H1 (cell line): Measurements from ENCODE around the gene CTRL. TPM values are rescaled to one million over a fixed set of nuclear protein-coding genes. Genes with fewer than 3 reads are reported as not detected.

Source experiments
- CTCF ChIA-PET: fragments of 300-600 bp; sonication (Branson Sonifier 250); formaldehyde crosslinking; loops from one replicate; lab custom pipeline; 2021; ENCODE audit not compliant: partially characterized antibody; lab: Charles Lee
- POLR2A ChIA-PET: fragments of 300-600 bp; sonication (Branson Sonifier 250); formaldehyde crosslinking; loops from one replicate; lab custom pipeline; 2021; ENCODE audit warnings: inconsistent platforms; ENCODE audit not compliant: partially characterized antibody; lab: Charles Lee
- DNase-seq, 2 experiments: peaks; one replicate each; pipeline versions ENCODE4 v3.0.0 to v3.0.0-alpha.2; 2010 to 2022; ENCODE audit warnings: low spot score in 2 of 2, low read depth in 1 of 2, mixed read lengths in 1 of 2
- FAIRE-seq: peaks from 2 replicates; lab custom pipeline; 2011; peaks lifted over from hg19 to GRCh38; lab: Jason Lieb, UNC
- H2AFZ ChIP-seq: 2 replicates; pipeline ENCODE4 v1.8.1; 2012; ENCODE audit warnings: low read length, inconsistent platforms
- H2AK5ac ChIP-seq: 2 replicates; pipeline ENCODE4 v1.6.1; 2013; ENCODE audit warnings: low read depth, low read length
- H2BK120ac ChIP-seq: replicated peaks from 2 replicates; pipeline ENCODE3; 2013; ENCODE audit warnings: low read depth, low read length, inconsistent platforms
- H2BK12ac ChIP-seq: 2 replicates; pipeline ENCODE4 v1.6.1; 2013; ENCODE audit warnings: low read depth, low read length
- H2BK15ac ChIP-seq: 2 replicates; pipeline ENCODE4 v1.6.1; 2013; ENCODE audit warnings: low read length
- H2BK20ac ChIP-seq: 2 replicates; pipeline ENCODE4 v1.6.1; 2013; ENCODE audit warnings: low read length
- H2BK5ac ChIP-seq: 2 replicates; pipeline ENCODE4 v1.6.1; 2013; ENCODE audit warnings: low read depth, low read length
- H3K14ac ChIP-seq: 2 replicates; pipeline ENCODE4 v1.6.1; 2013; ENCODE audit warnings: inconsistent platforms; ENCODE audit not compliant: insufficient read length
- H3K18ac ChIP-seq: 2 replicates; pipeline ENCODE4 v1.6.1; 2013; ENCODE audit warnings: low read length; ENCODE audit errors: extremely low read depth
- H3K23ac ChIP-seq: 2 replicates; pipeline ENCODE4 v1.6.1; 2013; ENCODE audit warnings: inconsistent platforms; ENCODE audit not compliant: insufficient read length
- H3K23me2 ChIP-seq: 2 replicates; pipeline ENCODE4 v1.6.1; 2013; ENCODE audit warnings: low read depth, low read length
- H3K27ac ChIP-seq: 2 replicates; pipeline ENCODE4 v1.6.1; 2011; ENCODE audit warnings: low read depth, low read length, inconsistent platforms
- H3K27me3 ChIP-seq, 4 experiments: replicated peaks in 1 of 4; 1 replicate in 1 of 4; 2 replicates in 3 of 4; pipeline versions ENCODE4 v1.6.1 to v1.8.1; 2011 to 2013; ENCODE audit warnings: low read length in 3 of 4, mild to moderate bottlenecking in 3 of 4, inconsistent platforms in 2 of 4, mixed read lengths in 2 of 4, moderate library complexity in 1 of 4; ENCODE audit not compliant: control insufficient read depth in 3 of 4, insufficient read depth in 3 of 4; ENCODE audit errors: extremely low read depth in 1 of 4
- H3K36me3 ChIP-seq, 4 experiments: 2 replicates each; pipeline versions ENCODE4 v1.6.1 to v1.8.1; 2011 to 2013; ENCODE audit warnings: mild to moderate bottlenecking in 4 of 4, low read length in 3 of 4, moderate library complexity in 2 of 4, control low read depth in 1 of 4, inconsistent platforms in 1 of 4; ENCODE audit not compliant: insufficient read depth in 4 of 4, control insufficient read depth in 2 of 4
- H3K4ac ChIP-seq: replicated peaks from 2 replicates; pipeline ENCODE3; 2013; ENCODE audit warnings: low read length, low read depth, mixed read lengths, inconsistent platforms; ENCODE audit not compliant: insufficient read length
- H3K4me1 ChIP-seq, 4 experiments: replicated peaks in 1 of 4; 1 replicate in 1 of 4; 2 replicates in 3 of 4; pipeline versions ENCODE4 v1.6.1 to v1.8.1; 2011 to 2013; ENCODE audit warnings: low read length in 3 of 4, inconsistent platforms in 2 of 4, mixed read lengths in 1 of 4; ENCODE audit not compliant: insufficient read depth in 4 of 4, control insufficient read depth in 3 of 4
- H3K4me2 ChIP-seq, 2 experiments: 2 replicates each; pipeline versions ENCODE4 v1.6.1 to v1.8.1; 2011 to 2013; ENCODE audit warnings: low read depth in 2 of 2, low read length in 2 of 2, control low read depth in 1 of 2, inconsistent platforms in 1 of 2, mild to moderate bottlenecking in 1 of 2; ENCODE audit not compliant: insufficient read depth in 1 of 2
- H3K4me3 ChIP-seq, 4 experiments: fragments of 200-600, 300-600 bp in 1 of 4; sonication (generic), shearing (Covaris generic), sonication (Bioruptor Twin) in 1 of 4; 2 replicates each; pipeline versions ENCODE4 v1.5.1 to v1.8.1; 2011 to 2016; ENCODE audit warnings: low read length in 4 of 4, low read depth in 3 of 4, control low read depth in 2 of 4, inconsistent platforms in 2 of 4, mild to moderate bottlenecking in 2 of 4, mixed read lengths in 1 of 4, moderate library complexity in 1 of 4; ENCODE audit not compliant: insufficient read depth in 2 of 4; ENCODE audit errors: extremely low read depth in 1 of 4
- H3K56ac ChIP-seq: replicated peaks from 2 replicates; pipeline ENCODE3; 2013; ENCODE audit warnings: low read depth, mild to moderate bottlenecking, mixed read lengths, low read length, inconsistent platforms; ENCODE audit not compliant: insufficient read length
- H3K79me1 ChIP-seq: 2 replicates; pipeline ENCODE4 v1.6.1; 2013; ENCODE audit warnings: low read depth, low read length, control low read depth
- H3K79me2 ChIP-seq, 2 experiments: 2 replicates each; pipeline versions ENCODE4 v1.6.1 to v1.8.1; 2012 to 2013; ENCODE audit warnings: low read length in 2 of 2, mild to moderate bottlenecking in 2 of 2, inconsistent platforms in 1 of 2; ENCODE audit not compliant: insufficient read depth in 2 of 2, control insufficient read depth in 1 of 2
- H3K9ac ChIP-seq, 4 experiments: replicated peaks in 1 of 4; 1 replicate in 1 of 4; 2 replicates in 3 of 4; pipeline versions ENCODE4 v1.6.1 to v1.8.1; 2011 to 2013; ENCODE audit warnings: low read depth in 3 of 4, low read length in 3 of 4, control low read depth in 2 of 4, mild to moderate bottlenecking in 2 of 4, moderate library complexity in 2 of 4, inconsistent platforms in 1 of 4; ENCODE audit errors: extremely low read depth in 1 of 4
- H3K9me3 ChIP-seq, 2 experiments: 2 replicates each; pipeline versions ENCODE4 v1.6.1 to v1.8.1; 2012 to 2013; ENCODE audit warnings: mild to moderate bottlenecking in 2 of 2, moderate library complexity in 2 of 2, control low read depth in 1 of 2, inconsistent platforms in 1 of 2, low read depth in 1 of 2, low read length in 1 of 2, mixed read lengths in 1 of 2; ENCODE audit not compliant: insufficient read depth in 2 of 2
- H4K20me1 ChIP-seq, 2 experiments: replicated peaks in 1 of 2; 2 replicates each; pipeline versions ENCODE3 to v1.8.1; 2011 to 2013; ENCODE audit warnings: inconsistent platforms in 2 of 2, low read length in 2 of 2, mild to moderate bottlenecking in 1 of 2; ENCODE audit not compliant: insufficient read depth in 2 of 2, control insufficient read depth in 1 of 2
- H4K5ac ChIP-seq: 2 replicates; pipeline ENCODE4 v1.6.1; 2013; ENCODE audit warnings: low read length, low read depth, mixed read lengths, inconsistent platforms; ENCODE audit not compliant: insufficient read length
- H4K8ac ChIP-seq: 2 replicates; pipeline ENCODE4 v1.8.0; 2013; ENCODE audit warnings: mild to moderate bottlenecking, moderate library complexity, low read length, inconsistent platforms; ENCODE audit not compliant: insufficient read depth; ENCODE audit errors: extremely low read depth
- H4K91ac ChIP-seq: replicated peaks from 2 replicates; pipeline ENCODE3; 2013; ENCODE audit warnings: low read length, mixed read lengths, inconsistent platforms; ENCODE audit not compliant: insufficient read length
- CHD2 ChIP-seq: IDR thresholded peaks from 2 replicates; pipeline ENCODE4 v1.6.1; 2012; ENCODE audit warnings: low read length, improper control_type of control experiment
- PHF8 ChIP-seq: fragments of 200-600 bp; sonication (generic); conservative IDR thresholded peaks from 2 replicates; pipeline ENCODE4 v1.7.1; 2012; ENCODE audit warnings: low read depth, mild to moderate bottlenecking, inconsistent platforms, low read length, moderate library complexity
- POLR2A ChIP-seq, 2 experiments: IDR thresholded peaks; 1 replicate in 1 of 2; 2 replicates in 1 of 2; pipeline ENCODE4 v1.6.1; 2011; ENCODE audit warnings: low read depth in 2 of 2, low read length in 2 of 2, mild to moderate bottlenecking in 2 of 2; ENCODE audit errors: control extremely low read depth in 1 of 2
- SP4 ChIP-seq: IDR thresholded peaks from 2 replicates; pipeline ENCODE4 v1.6.1; 2012; ENCODE audit warnings: low read length, inconsistent platforms
- WGBS, 2 experiments: shearing (Covaris generic) in 1 of 2; methylation state at CpG; one replicate each; pipeline versions ENCODE4 v1.1.6 to v1.1.7; 2013 to 2015; ENCODE audit warnings: low lambda C conversion rate in 2 of 2, mixed read lengths in 2 of 2, inconsistent platforms in 1 of 2, low coverage in 1 of 2, missing lambda C conversion rate in 1 of 2; ENCODE audit not compliant: insufficient replicate concordance in 2 of 2, insufficient coverage in 1 of 2, insufficient read length in 1 of 2; ENCODE audit errors: extremely low coverage in 1 of 2, missing lambda C conversion rate in 1 of 2; 5-methylcytosine and 5-hydroxymethylcytosine counted together
- polyA plus RNA-seq, 7 experiments: library from polyadenylated mRNA; depleted of rRNA in 3 of 7; stranded (reverse) in 5 of 7; unstranded in 2 of 7; fragments of >200 nt in 5 of 7; fragments of 200-250 nt in 2 of 7; gene quantifications; 1 replicate in 5 of 7; 2 replicates in 1 of 7; 4 replicates in 1 of 7; pipeline versions ENCODE4 v1.2.1 to v1.2.3, GENCODE V29; 2011 to 2013; ENCODE audit warnings: missing spikeins in 2 of 7, mixed read lengths in 2 of 7
- total RNA-seq: library from RNA; stranded (reverse); fragmentation: NEBNext Ultra II Directional; extraction: Animal tissue kit (Norgen Biotek cat#: 25700); gene quantifications from 2 replicates; pipeline ENCODE4 v1.2.1, GENCODE V29; 2021
- TF ChIP-seq, protein P1 (sequence below), 3 experiments: IDR thresholded peaks; 1 replicate in 2 of 3; 2 replicates in 1 of 3; pipeline versions ENCODE4 v1.5.1 to v1.6.1; 2011; ENCODE audit warnings: low read length in 3 of 3, mild to moderate bottlenecking in 3 of 3, inconsistent platforms in 2 of 3, low read depth in 1 of 3, moderate library complexity in 1 of 3; ENCODE audit not compliant: insufficient read depth in 1 of 3; ENCODE audit errors: control extremely low read depth in 1 of 3

CTRL gene
- total and polyA plus RNA-seq, 2 of the 8 experiments (the other 6 are each of a cell fraction or from before 2014, with no cell fraction given), result 1.7 to 4.2 TPM

DNA sequence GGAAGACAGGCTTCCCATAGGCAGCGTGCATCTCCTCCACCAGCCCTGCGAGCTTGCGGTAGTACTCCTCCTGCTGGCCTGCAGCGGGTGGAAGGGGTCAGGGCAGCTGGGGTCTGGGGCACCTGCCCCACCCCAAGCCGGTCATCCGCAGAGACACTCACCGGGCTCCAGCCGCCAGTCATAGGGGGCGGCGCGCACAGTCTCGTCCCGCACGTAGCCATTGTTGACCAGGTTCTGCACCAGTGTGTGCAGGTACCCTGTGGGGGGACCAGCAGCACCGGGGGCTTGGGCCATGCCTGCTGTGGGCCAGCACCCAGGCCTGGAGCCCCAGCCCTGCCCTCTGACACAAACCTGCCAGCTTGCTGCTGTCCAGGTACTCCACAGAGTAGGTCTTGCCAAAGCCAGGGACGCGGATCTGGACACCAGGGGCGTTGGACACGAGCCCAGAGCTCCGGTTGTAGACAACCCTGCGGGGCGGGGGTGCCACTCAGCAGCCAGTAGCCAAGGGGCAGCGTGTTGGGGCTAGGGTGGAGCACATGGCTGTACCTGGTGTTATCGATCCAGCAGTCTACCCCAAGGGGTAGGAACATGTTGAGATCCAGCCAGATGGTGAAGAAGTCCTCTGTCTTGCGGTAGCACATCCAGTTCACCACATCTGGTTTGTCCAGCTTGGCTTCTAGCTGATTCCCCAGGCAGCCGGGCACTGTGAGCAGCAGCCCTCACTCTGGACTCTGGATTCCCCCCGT, 11.0 kb upstream of the CTRL start:
- Histone ChIP-seq H2BK120ac (no peak overlapping the region), H2BK15ac (no peak overlapping the region), H4K91ac (no peak overlapping the region), H2BK20ac (no peak overlapping the region), H3K23ac (no peak overlapping the region), H3K79me1 (peaks cover 2% of the 10 kb centered on the region; the same call in 1 of the 2 replicates), H3K56ac (no peak overlapping the region), H2AFZ (no peak overlapping the region), H3K4me1 (no peaks in the 10 kb centered on the region; a peak in 1 of 7 replicates), H4K20me1 (peaks cover 15 to 36% of the 10 kb centered on the region in 2 experiments), H3K9ac (no peak overlapping the region), H3K18ac (no peak overlapping the region), H3K23me2 (no peaks in the 10 kb centered on the region), H3K4me2 (no peak overlapping the region), H2BK12ac (no peak overlapping the region), H4K5ac (no peak overlapping the region), H4K8ac (no peak overlapping the region; the same call in 1 of the 2 replicates), H3K79me2 (no peaks in the 10 kb centered on the region), H2BK5ac (no peak overlapping the region), H3K36me3 (peaks cover 3 to 30% (median 15%) of the 10 kb centered on the region in 4 experiments; a peak in 6 of 8 replicates), H2AK5ac (no peak overlapping the region), H3K14ac (no peak overlapping the region), H3K27me3 (no peaks in the 10 kb centered on the region), H3K4ac (no peak overlapping the region), H3K27ac (no peak overlapping the region), H3K4me3 (no peak overlapping the region), H3K9me3 (no peaks in the 10 kb centered on the region)
- TF ChIP-seq, protein P1, sequence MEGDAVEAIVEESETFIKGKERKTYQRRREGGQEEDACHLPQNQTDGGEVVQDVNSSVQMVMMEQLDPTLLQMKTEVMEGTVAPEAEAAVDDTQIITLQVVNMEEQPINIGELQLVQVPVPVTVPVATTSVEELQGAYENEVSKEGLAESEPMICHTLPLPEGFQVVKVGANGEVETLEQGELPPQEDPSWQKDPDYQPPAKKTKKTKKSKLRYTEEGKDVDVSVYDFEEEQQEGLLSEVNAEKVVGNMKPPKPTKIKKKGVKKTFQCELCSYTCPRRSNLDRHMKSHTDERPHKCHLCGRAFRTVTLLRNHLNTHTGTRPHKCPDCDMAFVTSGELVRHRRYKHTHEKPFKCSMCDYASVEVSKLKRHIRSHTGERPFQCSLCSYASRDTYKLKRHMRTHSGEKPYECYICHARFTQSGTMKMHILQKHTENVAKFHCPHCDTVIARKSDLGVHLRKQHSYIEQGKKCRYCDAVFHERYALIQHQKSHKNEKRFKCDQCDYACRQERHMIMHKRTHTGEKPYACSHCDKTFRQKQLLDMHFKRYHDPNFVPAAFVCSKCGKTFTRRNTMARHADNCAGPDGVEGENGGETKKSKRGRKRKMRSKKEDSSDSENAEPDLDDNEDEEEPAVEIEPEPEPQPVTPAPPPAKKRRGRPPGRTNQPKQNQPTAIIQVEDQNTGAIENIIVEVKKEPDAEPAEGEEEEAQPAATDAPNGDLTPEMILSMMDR (IDR thresholded peaks at IDR 0.05; ENCODE audit: control extremely low read depth in 1 of 3, insufficient read depth in 1 of 3, low read depth in 1 of 3, low read length in 3 of 3), result peak in 1 of 3 experiments; percentile 52; a peak in 1 of 4 replicates
- TF ChIP-seq SP4 (no peak), PHF8 (no peak), POLR2A (IDR thresholded peaks at IDR 0.05; ENCODE audit: control extremely low read depth in 1 of 2, low read depth in 2 of 2, low read length in 2 of 2) (0 out of 3 replicates have a peak, but pooled peaks of 1 of the 2 experiments have one; percentile 41), CHD2 (no peak)
- CTCF ChIA-PET, result interaction anchor here (0.6 to 27.1 kb wide), 39 partner anchors 8 to 299 kb away, joined by 3 to 623 read pairs (median 5); partner anchors contain the start of genes CENPT, CTRL, EDC4 and NRN1L
- POLR2A ChIA-PET, result interaction anchor here (1.0 to 6.8 kb wide), 9 partner anchors 7 to 122 kb away, joined by 3 to 31 read pairs (median 3); partner anchors contain the start of genes CTRL, NRN1L and PSMB10
- no peak for DNase-seq
- WGBS, 2 experiments, result 93% methylated on average over 25 of the region's 27 CpGs; no CpG with 5 or more reads in 1 of the 2 experiments
- no peak for FAIRE-seq
